ENCODE results near the gene PODXL. TPM values are rescaled to one million over a fixed set of nuclear protein-coding genes. Genes with fewer than 3 reads are reported as not detected.

Gene PODXL
- total RNA-seq, 1 experiment from 2014 or later: 1.5 TPM

- no peaks in the 10 kb centered on the region for H3K36me3 ChIP-seq (ENCODE audit: insufficient read depth, low read length)
- no peaks in the 10 kb centered on the region; the same call in 1 of the 2 replicates for H4K20me1 ChIP-seq (ENCODE audit: insufficient read depth, low read depth, low read length)
- H2AFZ ChIP-seq (ENCODE audit: low read length): no peak overlapping the region
- H3K9ac ChIP-seq (ENCODE audit: low read length): no peak overlapping the region
- H3K79me2 ChIP-seq (ENCODE audit: low read length): no peaks in the 10 kb centered on the region
- peaks cover 40% of the 10 kb centered on the region for H3K4me1 ChIP-seq (ENCODE audit: low read length)
- no peak for DNase-seq
- H3K4me2 ChIP-seq (ENCODE audit: low read depth, low read length, poor library complexity, severe bottlenecking): no peak overlapping the region
- 0 out of 2 replicates have a peak, but pooled peaks cover 7% of the 10 kb centered on the region for H3K27me3 ChIP-seq (ENCODE audit: low read length)
- no peak overlapping the region for H3K27ac ChIP-seq (ENCODE audit: low read length)
- no peak overlapping the region for H3K4me3 ChIP-seq (ENCODE audit: low read length)
- no peaks in the 10 kb centered on the region for H3K9me3 ChIP-seq (ENCODE audit: low read length)
- H3K9me2 ChIP-seq (replicated peaks; ENCODE audit: insufficient read depth, low read length): no peaks in the 10 kb centered on the region
Measured at GRCh38 chr7:131557652-131558385, 1.4 kb upstream of the PODXL start.

- H3K9ac ChIP-seq (ENCODE audit: low read length): peak overlapping the region; percentile 58
- H3K27me3 ChIP-seq (ENCODE audit: low read length): 0 out of 2 replicates have a peak, but pooled peaks cover 7% of the 10 kb centered on the region
- no peaks in the 10 kb centered on the region for H3K9me2 ChIP-seq (replicated peaks; ENCODE audit: insufficient read depth, low read length)
- H3K27ac ChIP-seq (ENCODE audit: low read length): no peak overlapping the region
- H3K4me1 ChIP-seq (ENCODE audit: low read length): peaks cover 40% of the 10 kb centered on the region
- no peak for DNase-seq
- H3K36me3 ChIP-seq (ENCODE audit: insufficient read depth, low read length): no peaks in the 10 kb centered on the region
- peak overlapping the region; percentile 64 for H3K4me3 ChIP-seq (ENCODE audit: low read length)
- H2AFZ ChIP-seq (ENCODE audit: low read length): peak overlapping the region; percentile 55; the same call in 1 of the 2 replicates
- H3K4me2 ChIP-seq (ENCODE audit: low read depth, low read length, poor library complexity, severe bottlenecking): peak overlapping the region; percentile 70
- no peaks in the 10 kb centered on the region; the same call in 1 of the 2 replicates for H4K20me1 ChIP-seq (ENCODE audit: insufficient read depth, low read depth, low read length)
- H3K9me3 ChIP-seq (ENCODE audit: low read length): no peaks in the 10 kb centered on the region
- H3K79me2 ChIP-seq (ENCODE audit: low read length): no peaks in the 10 kb centered on the region
Measured at GRCh38 chr7:131556909-131557651, 652 bp upstream of the PODXL start.

- Histone ChIP-seq H3K79me2 (ENCODE audit: low read length) (no peaks in the 10 kb centered on the region), H3K36me3 (ENCODE audit: insufficient read depth, low read length) (no peaks in the 10 kb centered on the region), H3K4me3 (ENCODE audit: low read length) (peak overlapping the region; percentile 68), H3K4me1 (ENCODE audit: low read length) (peaks cover 40% of the 10 kb centered on the region), H4K20me1 (ENCODE audit: insufficient read depth, low read depth, low read length) (no peaks in the 10 kb centered on the region; the same call in 1 of the 2 replicates), H3K9me3 (ENCODE audit: low read length) (no peaks in the 10 kb centered on the region), H3K27me3 (ENCODE audit: low read length) (0 out of 2 replicates have a peak, but pooled peaks cover 7% of the 10 kb centered on the region), H3K27ac (ENCODE audit: low read length) (no peak overlapping the region), H3K4me2 (ENCODE audit: low read depth, low read length, poor library complexity, severe bottlenecking) (peak overlapping the region; percentile 89), H2AFZ (ENCODE audit: low read length) (peak overlapping the region; percentile 56), H3K9me2 (replicated peaks; ENCODE audit: insufficient read depth, low read length) (no peaks in the 10 kb centered on the region), H3K9ac (ENCODE audit: low read length) (peak overlapping the region; percentile 70)
- peak; percentile 56 for DNase-seq
Measured at GRCh38 chr7:131555552-131556052, 826 bp downstream of the PODXL start.

- Histone ChIP-seq H3K27ac (ENCODE audit: low read length) (no peak overlapping the region), H2AFZ (ENCODE audit: low read length) (no peak overlapping the region), H3K4me1 (ENCODE audit: low read length) (peaks cover 40% of the 10 kb centered on the region), H3K4me2 (ENCODE audit: low read depth, low read length, poor library complexity, severe bottlenecking) (peak overlapping the region; percentile 89), H3K79me2 (ENCODE audit: low read length) (no peaks in the 10 kb centered on the region), H3K9me2 (replicated peaks; ENCODE audit: insufficient read depth, low read length) (no peaks in the 10 kb centered on the region), H4K20me1 (ENCODE audit: insufficient read depth, low read depth, low read length) (no peaks in the 10 kb centered on the region; the same call in 1 of the 2 replicates), H3K9ac (ENCODE audit: low read length) (peak overlapping the region; percentile 70), H3K9me3 (ENCODE audit: low read length) (no peaks in the 10 kb centered on the region), H3K36me3 (ENCODE audit: insufficient read depth, low read length) (no peaks in the 10 kb centered on the region), H3K4me3 (ENCODE audit: low read length) (peak overlapping the region; percentile 68), H3K27me3 (ENCODE audit: low read length) (0 out of 2 replicates have a peak, but pooled peaks cover 7% of the 10 kb centered on the region)
- peak; percentile 45 for DNase-seq
Measured at GRCh38 chr7:131554880-131555516, 1.4 kb downstream of the PODXL start.

GRCh38 chr7:131553931-131554330, 2.5 kb downstream of the PODXL start:
- Histone ChIP-seq H3K4me2 (ENCODE audit: low read depth, low read length, poor library complexity, severe bottlenecking) (peak overlapping the region; percentile 89), H3K27me3 (ENCODE audit: low read length) (0 out of 2 replicates have a peak, but pooled peaks cover 7% of the 10 kb centered on the region), H2AFZ (ENCODE audit: low read length) (no peak overlapping the region), H3K9me3 (ENCODE audit: low read length) (no peaks in the 10 kb centered on the region), H3K79me2 (ENCODE audit: low read length) (no peaks in the 10 kb centered on the region), H3K27ac (ENCODE audit: low read length) (no peak overlapping the region), H4K20me1 (ENCODE audit: insufficient read depth, low read depth, low read length) (no peaks in the 10 kb centered on the region; the same call in 1 of the 2 replicates), H3K9me2 (replicated peaks; ENCODE audit: insufficient read depth, low read length) (no peaks in the 10 kb centered on the region), H3K4me1 (ENCODE audit: low read length) (peaks cover 40% of the 10 kb centered on the region), H3K36me3 (ENCODE audit: insufficient read depth, low read length) (no peaks in the 10 kb centered on the region), H3K4me3 (ENCODE audit: low read length) (peak overlapping the region; percentile 68; the same call in 1 of the 2 replicates), H3K9ac (ENCODE audit: low read length) (no peak overlapping the region)
- no peak for DNase-seq

GRCh38 chr7:131552053-131552452, 4.4 kb downstream of the PODXL start:
- Histone ChIP-seq H3K4me2 (ENCODE audit: low read depth, low read length, poor library complexity, severe bottlenecking) (no peak overlapping the region), H3K4me3 (ENCODE audit: low read length) (no peak overlapping the region), H4K20me1 (ENCODE audit: insufficient read depth, low read depth, low read length) (no peaks in the 10 kb centered on the region; the same call in 1 of the 2 replicates), H3K4me1 (ENCODE audit: low read length) (peaks cover 37% of the 10 kb centered on the region), H2AFZ (ENCODE audit: low read length) (no peak overlapping the region), H3K27me3 (ENCODE audit: low read length) (0 out of 2 replicates have a peak, but pooled peaks cover 3% of the 10 kb centered on the region), H3K9me3 (ENCODE audit: low read length) (no peaks in the 10 kb centered on the region), H3K79me2 (ENCODE audit: low read length) (no peaks in the 10 kb centered on the region), H3K36me3 (ENCODE audit: insufficient read depth, low read length) (no peaks in the 10 kb centered on the region), H3K9me2 (replicated peaks; ENCODE audit: insufficient read depth, low read length) (no peaks in the 10 kb centered on the region), H3K27ac (ENCODE audit: low read length) (no peak overlapping the region), H3K9ac (ENCODE audit: low read length) (no peak overlapping the region)
- DNase-seq: no peak

GRCh38 chr7:131550846-131551245, 5.6 kb downstream of the PODXL start:
- Histone ChIP-seq H3K36me3 (ENCODE audit: insufficient read depth, low read length) (no peaks in the 10 kb centered on the region), H3K4me1 (ENCODE audit: low read length) (peaks cover 28% of the 10 kb centered on the region), H3K9ac (ENCODE audit: low read length) (no peak overlapping the region), H3K27ac (ENCODE audit: low read length) (no peak overlapping the region), H4K20me1 (ENCODE audit: insufficient read depth, low read depth, low read length) (no peaks in the 10 kb centered on the region; the same call in 1 of the 2 replicates), H2AFZ (ENCODE audit: low read length) (no peak overlapping the region), H3K9me3 (ENCODE audit: low read length) (no peaks in the 10 kb centered on the region), H3K4me3 (ENCODE audit: low read length) (no peak overlapping the region), H3K27me3 (ENCODE audit: low read length) (0 out of 2 replicates have a peak, but pooled peaks cover 2% of the 10 kb centered on the region), H3K9me2 (replicated peaks; ENCODE audit: insufficient read depth, low read length) (no peaks in the 10 kb centered on the region), H3K4me2 (ENCODE audit: low read depth, low read length, poor library complexity, severe bottlenecking) (no peak overlapping the region), H3K79me2 (ENCODE audit: low read length) (no peaks in the 10 kb centered on the region)
- DNase-seq: no peak

Data from Karpas-422 (cell line).